K562 (cell line): ENCODE data around the gene SLC6A6. TPM values are rescaled to one million over a fixed set of nuclear protein-coding genes. Genes with fewer than 3 reads are reported as not detected.

Experiments used
- CTBP1 ChIP-seq: fragments of 450-650 bp; IDR thresholded peaks from 2 replicates; pipeline ENCODE4 v1.6.1; 2016; ENCODE audit warnings: borderline replicate concordance
- GTF2A2 ChIP-seq: IDR thresholded peaks from 2 replicates; pipeline ENCODE4 v1.6.1; 2016; ENCODE audit warnings: mild to moderate bottlenecking, missing genetic modification characterization, missing compliant biosample characterization
- HDAC8 ChIP-seq: fragments of 450-650 bp; IDR thresholded peaks from 2 replicates; pipeline ENCODE4 v1.6.1; 2016; ENCODE audit warnings: mild to moderate bottlenecking, missing genetic modification characterization, moderate library complexity, missing compliant biosample characterization
- MAZ ChIP-seq, 2 experiments: fragments of 450-650 bp in 1 of 2; sonication (generic) in 1 of 2; formaldehyde crosslinking; IDR thresholded peaks in 1 of 2; conservative IDR thresholded peaks in 1 of 2; 2 replicates each; pipeline versions ENCODE4 v1.4.0 to v1.5.0; 2020; ENCODE audit warnings: mild to moderate bottlenecking in 1 of 2, missing genetic modification reagents in 1 of 2
- PURB ChIP-seq: sonication (generic); formaldehyde crosslinking; IDR thresholded peaks from 2 replicates; pipeline ENCODE4 v1.9.0; 2021; ENCODE audit warnings: low read depth, mild to moderate bottlenecking, missing genetic modification reagents
- RAD51 ChIP-seq: fragments of 450-650 bp; IDR thresholded peaks from 2 replicates; pipeline ENCODE4 v1.7.1; 2016; ENCODE audit warnings: low read depth, mild to moderate bottlenecking, borderline replicate concordance
- RBM15 ChIP-seq: fragments of 200-400 bp; formaldehyde crosslinking; IDR thresholded peaks from 2 replicates; pipeline ENCODE4 v1.6.1; 2018; ENCODE audit warnings: mild to moderate bottlenecking, low read length, moderate library complexity; ENCODE audit not compliant: insufficient read depth
- SLC30A9 ChIP-seq: fragments of 250-450 bp; sonication (Bioruptor Pico); IDR thresholded peaks from 2 replicates; pipeline ENCODE4 v1.8.0; 2022; ENCODE audit warnings: mild to moderate bottlenecking, moderate library complexity
- SNIP1 ChIP-seq: fragments of 450-650 bp; IDR thresholded peaks from 2 replicates; pipeline ENCODE4 v1.7.1; 2017; ENCODE audit warnings: low read depth, mild to moderate bottlenecking
- SRSF1 ChIP-seq: fragments of 200-400 bp; formaldehyde crosslinking; IDR thresholded peaks from 2 replicates; pipeline ENCODE4 v1.6.1; 2017; ENCODE audit warnings: mild to moderate bottlenecking, low read depth, low read length, moderate library complexity
- ZNF146 ChIP-seq: IDR thresholded peaks from one replicate; pipeline ENCODE4 v1.6.1; 2018; ENCODE audit warnings: missing compliant biosample characterization; ENCODE audit not compliant: unreplicated experiment
- ZNF197 ChIP-seq: fragments of 200-800 bp; sonication (Bioruptor generic); IDR thresholded peaks from 2 replicates; pipeline ENCODE4 v1.6.1; 2016; ENCODE audit warnings: low read depth, missing genetic modification characterization, missing compliant biosample characterization
- ZNF311 ChIP-seq: fragments of 250-450 bp; sonication (Bioruptor Pico); IDR thresholded peaks from 2 replicates; pipeline ENCODE4 v1.4.0; 2020; ENCODE audit warnings: mild to moderate bottlenecking, moderate library complexity
- polyA plus RNA-seq, 8 experiments: library from polyadenylated mRNA; depleted of rRNA in 4 of 8; stranded (reverse) in 5 of 8; unstranded in 3 of 8; fragments of >200 nt; fragmentation: Nextera tagmentation in 2 of 8; fragmentation: Illumina TruSeq in 1 of 8; extraction: Ambion mirVana in 2 of 8; extraction: Trizol in 1 of 8; gene quantifications; 2 replicates each; pipeline versions ENCODE4 v1.2.1 to v1.2.3, GENCODE V29; 2011 to 2014; ENCODE audit warnings: inconsistent platforms in 1 of 8, missing spikeins in 1 of 8
- total RNA-seq, 7 experiments: library from RNA; depleted of rRNA in 6 of 7; stranded (reverse); fragments of >200 nt in 6 of 7; fragmentation: Illumina TruSeq in 2 of 7; extraction: Trizol in 2 of 7; gene quantifications; 2 replicates each; pipeline versions ENCODE4 v1.2.1 to v1.2.3, GENCODE V29; 2011 to 2021; ENCODE audit warnings: low replicate concordance in 1 of 7
- TF ChIP-seq, protein P1 (sequence below): sonication (generic); formaldehyde crosslinking; IDR thresholded peaks from 2 replicates; pipeline ENCODE4 v1.8.0; 2022; ENCODE audit warnings: missing genetic modification reagents, mild to moderate bottlenecking, moderate library complexity, borderline replicate concordance
- TF ChIP-seq, protein P2 (sequence below), 2 experiments: IDR thresholded peaks; 2 replicates each; pipeline ENCODE4 v1.6.1; 2012; ENCODE audit warnings: improper control_type of control experiment in 2 of 2, low read depth in 2 of 2, low read length in 2 of 2, borderline replicate concordance in 1 of 2
- TF ChIP-seq, protein P3 (sequence below): fragments of 450-650 bp; formaldehyde crosslinking; IDR thresholded peaks from 2 replicates; pipeline ENCODE4 v1.4.0; 2022; ENCODE audit warnings: mild to moderate bottlenecking, moderate library complexity
- TF ChIP-seq, protein P4 (sequence below): fragments of 250-450 bp; sonication (Bioruptor Pico); IDR thresholded peaks from 2 replicates; pipeline ENCODE4 v1.5.1; 2021; ENCODE audit warnings: mild to moderate bottlenecking
- TF ChIP-seq, protein P5 (sequence below), 2 experiments: fragments of 450-650 bp; IDR thresholded peaks; 2 replicates each; pipeline ENCODE4 v1.6.1; 2016

Gene SLC6A6
- total and polyA plus RNA-seq, 9 of the 15 experiments (the other 6 are each of a cell fraction or from before 2014, with no cell fraction given), result 12.3 to 203 (median 93.2) TPM

DNA sequence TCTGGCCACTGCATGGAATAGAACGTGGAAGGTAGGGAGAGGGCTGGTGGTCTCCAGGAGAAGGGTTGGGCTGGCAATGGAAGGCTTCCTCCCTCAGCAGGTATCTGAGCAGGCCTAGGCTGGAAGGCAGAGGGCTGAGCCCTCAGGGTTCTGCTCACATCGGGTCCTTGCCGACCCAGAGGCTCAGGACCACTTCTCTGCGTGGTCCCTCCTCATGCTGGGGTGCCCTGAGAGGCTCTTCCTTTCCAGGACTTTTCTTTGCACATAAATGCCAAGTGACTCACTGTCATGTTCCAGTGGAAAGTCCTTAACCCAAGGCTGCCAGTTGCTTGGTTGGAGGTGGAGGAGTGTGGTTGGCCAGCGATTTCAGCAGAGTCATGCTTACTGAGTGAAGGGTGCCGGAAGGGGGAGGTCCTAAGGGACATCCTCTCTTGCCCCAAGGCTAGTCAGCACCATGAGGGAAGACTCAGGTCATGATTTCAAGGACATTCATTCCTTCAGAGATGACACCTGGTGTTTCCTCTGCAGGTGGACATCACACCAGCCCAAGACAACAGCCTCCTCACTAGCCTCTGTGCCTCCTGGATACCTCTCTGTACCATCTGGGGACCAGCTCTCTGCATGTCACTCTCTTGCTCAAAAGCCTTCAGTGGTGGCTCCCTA lies 8.2 kb downstream of the SLC6A6 start (continued):
- TF ChIP-seq, protein P1, sequence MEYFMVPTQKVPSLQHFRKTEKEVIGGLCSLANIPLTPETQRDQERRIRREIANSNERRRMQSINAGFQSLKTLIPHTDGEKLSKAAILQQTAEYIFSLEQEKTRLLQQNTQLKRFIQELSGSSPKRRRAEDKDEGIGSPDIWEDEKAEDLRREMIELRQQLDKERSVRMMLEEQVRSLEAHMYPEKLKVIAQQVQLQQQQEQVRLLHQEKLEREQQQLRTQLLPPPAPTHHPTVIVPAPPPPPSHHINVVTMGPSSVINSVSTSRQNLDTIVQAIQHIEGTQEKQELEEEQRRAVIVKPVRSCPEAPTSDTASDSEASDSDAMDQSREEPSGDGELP (CRISPR knock-in tag), result no peak; the same call in 1 of the 2 replicates
- peak; percentile 93 for TF ChIP-seq ZNF197
- no peak for TF ChIP-seq RBM15
- no peak; the same call in 1 of the 2 replicates for TF ChIP-seq HDAC8 (tag)
- TF ChIP-seq, protein P2, sequence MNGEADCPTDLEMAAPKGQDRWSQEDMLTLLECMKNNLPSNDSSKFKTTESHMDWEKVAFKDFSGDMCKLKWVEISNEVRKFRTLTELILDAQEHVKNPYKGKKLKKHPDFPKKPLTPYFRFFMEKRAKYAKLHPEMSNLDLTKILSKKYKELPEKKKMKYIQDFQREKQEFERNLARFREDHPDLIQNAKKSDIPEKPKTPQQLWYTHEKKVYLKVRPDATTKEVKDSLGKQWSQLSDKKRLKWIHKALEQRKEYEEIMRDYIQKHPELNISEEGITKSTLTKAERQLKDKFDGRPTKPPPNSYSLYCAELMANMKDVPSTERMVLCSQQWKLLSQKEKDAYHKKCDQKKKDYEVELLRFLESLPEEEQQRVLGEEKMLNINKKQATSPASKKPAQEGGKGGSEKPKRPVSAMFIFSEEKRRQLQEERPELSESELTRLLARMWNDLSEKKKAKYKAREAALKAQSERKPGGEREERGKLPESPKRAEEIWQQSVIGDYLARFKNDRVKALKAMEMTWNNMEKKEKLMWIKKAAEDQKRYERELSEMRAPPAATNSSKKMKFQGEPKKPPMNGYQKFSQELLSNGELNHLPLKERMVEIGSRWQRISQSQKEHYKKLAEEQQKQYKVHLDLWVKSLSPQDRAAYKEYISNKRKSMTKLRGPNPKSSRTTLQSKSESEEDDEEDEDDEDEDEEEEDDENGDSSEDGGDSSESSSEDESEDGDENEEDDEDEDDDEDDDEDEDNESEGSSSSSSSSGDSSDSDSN (IDR thresholded peaks at IDR 0.05; ENCODE audit: borderline replicate concordance in 1 of 2, low read depth in 2 of 2, low read length in 2 of 2), result no peak
- TF ChIP-seq, protein P3, sequence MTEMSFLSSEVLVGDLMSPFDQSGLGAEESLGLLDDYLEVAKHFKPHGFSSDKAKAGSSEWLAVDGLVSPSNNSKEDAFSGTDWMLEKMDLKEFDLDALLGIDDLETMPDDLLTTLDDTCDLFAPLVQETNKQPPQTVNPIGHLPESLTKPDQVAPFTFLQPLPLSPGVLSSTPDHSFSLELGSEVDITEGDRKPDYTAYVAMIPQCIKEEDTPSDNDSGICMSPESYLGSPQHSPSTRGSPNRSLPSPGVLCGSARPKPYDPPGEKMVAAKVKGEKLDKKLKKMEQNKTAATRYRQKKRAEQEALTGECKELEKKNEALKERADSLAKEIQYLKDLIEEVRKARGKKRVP (CRISPR knock-in tag), result peak; percentile 14; the same call in 1 of the 2 replicates
- TF ChIP-seq SNIP1, result no peak
- TF ChIP-seq RAD51, result no peak
- no peak for TF ChIP-seq ZNF146 (CRISPR knock-in tag)
- TF ChIP-seq PURB (CRISPR knock-in tag), result no peak
- peak; percentile 97 for TF ChIP-seq CTBP1
- TF ChIP-seq SLC30A9, result no peak
- TF ChIP-seq, protein P4, sequence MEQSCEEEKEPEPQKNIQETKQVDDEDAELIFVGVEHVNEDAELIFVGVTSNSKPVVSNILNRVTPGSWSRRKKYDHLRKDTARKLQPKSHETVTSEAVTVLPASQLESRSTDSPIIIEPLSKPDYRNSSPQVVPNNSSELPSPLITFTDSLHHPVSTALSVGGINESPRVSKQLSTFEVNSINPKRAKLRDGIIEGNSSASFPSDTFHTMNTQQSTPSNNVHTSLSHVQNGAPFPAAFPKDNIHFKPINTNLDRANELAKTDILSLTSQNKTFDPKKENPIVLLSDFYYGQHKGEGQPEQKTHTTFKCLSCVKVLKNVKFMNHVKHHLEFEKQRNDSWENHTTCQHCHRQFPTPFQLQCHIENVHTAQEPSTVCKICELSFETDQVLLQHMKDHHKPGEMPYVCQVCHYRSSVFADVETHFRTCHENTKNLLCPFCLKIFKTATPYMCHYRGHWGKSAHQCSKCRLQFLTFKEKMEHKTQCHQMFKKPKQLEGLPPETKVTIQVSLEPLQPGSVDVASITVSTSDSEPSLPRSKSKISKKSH (CRISPR knock-in tag), result no peak
- TF ChIP-seq MAZ (CRISPR knock-in tag; conservative IDR thresholded peaks at IDR 0.05 in 1 of 2, IDR thresholded peaks at IDR 0.05 in 1 of 2), result peak; percentile 17 to 76; a peak in 2 of 4 replicates
- TF ChIP-seq GTF2A2 (tag), result no peak
- TF ChIP-seq ZNF311 (CRISPR knock-in tag), result 0 out of 2 replicates have a peak, but pooled peaks have one; percentile 49
- TF ChIP-seq, protein P5, sequence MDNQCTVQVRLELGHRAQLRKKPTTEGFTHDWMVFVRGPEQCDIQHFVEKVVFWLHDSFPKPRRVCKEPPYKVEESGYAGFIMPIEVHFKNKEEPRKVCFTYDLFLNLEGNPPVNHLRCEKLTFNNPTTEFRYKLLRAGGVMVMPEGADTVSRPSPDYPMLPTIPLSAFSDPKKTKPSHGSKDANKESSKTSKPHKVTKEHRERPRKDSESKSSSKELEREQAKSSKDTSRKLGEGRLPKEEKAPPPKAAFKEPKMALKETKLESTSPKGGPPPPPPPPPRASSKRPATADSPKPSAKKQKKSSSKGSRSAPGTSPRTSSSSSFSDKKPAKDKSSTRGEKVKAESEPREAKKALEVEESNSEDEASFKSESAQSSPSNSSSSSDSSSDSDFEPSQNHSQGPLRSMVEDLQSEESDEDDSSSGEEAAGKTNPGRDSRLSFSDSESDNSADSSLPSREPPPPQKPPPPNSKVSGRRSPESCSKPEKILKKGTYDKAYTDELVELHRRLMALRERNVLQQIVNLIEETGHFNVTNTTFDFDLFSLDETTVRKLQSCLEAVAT (IDR thresholded peaks at IDR 0.05), result peak in 1 of 2 experiments; percentile 83; a peak in 3 of 4 replicates
- no peak for TF ChIP-seq SRSF1
